Omental fat pad (tissue), 4 donors: ENCODE measurements around the gene MYO15B. TPM values are rescaled to one million over a fixed set of nuclear protein-coding genes. Genes with fewer than 3 reads are reported as not detected.

ENCODE experiments used
- ATAC-seq: fragments of 150-250 bp; one replicate; pipeline ENCODE4 v1.9.1; 2016; ENCODE audit warnings: mild to moderate bottlenecking, moderate library complexity; ENCODE audit not compliant: low FRiP score
- DNase-seq: peaks from one replicate; pipeline ENCODE4 v3.0.0-alpha.2; 2019; ENCODE audit warnings: low spot score
- total RNA-seq, 4 donors: library from RNA; depleted of rRNA; stranded (reverse); fragments of >200 nt; gene quantifications; one replicate each; pipeline ENCODE4 v1.1.0, GENCODE V29; 2016
- TF ChIP-seq, protein P1 (sequence below), 3 donors: fragments of 450-650 bp; IDR thresholded peaks; one replicate each; pipeline ENCODE4 v1.5.1; 2016 to 2017; ENCODE audit warnings: antibody characterized with exemption in 3 of 3, mild to moderate bottlenecking in 3 of 3, moderate library complexity in 2 of 3

MYO15B gene
- total RNA-seq, 4 donors from 2014 or later: 58.4 to 187 (median 74.3) TPM

DNA sequence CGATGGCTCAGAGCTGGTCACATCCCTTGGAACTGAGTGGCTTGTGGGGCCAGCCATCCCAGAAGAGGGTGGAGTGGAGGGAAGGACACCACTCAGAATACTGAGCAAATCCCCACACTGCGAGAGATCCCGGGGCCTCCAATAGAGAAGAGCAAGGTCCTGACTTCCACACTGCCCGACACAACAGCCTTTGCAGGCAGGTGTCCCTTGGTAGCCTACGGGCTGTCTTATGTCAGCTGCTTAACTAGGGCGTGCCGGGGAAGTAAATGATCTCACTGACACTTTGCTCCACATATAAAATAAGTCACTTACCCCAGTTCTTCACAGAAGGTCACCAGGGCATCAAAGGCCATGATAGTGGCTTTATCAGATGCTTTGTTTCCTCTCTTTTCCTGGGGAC is 63.3 kb downstream of the MYO15B start:
- DNase-seq (no peak), ATAC-seq (no peak)
- TF ChIP-seq, protein P1, sequence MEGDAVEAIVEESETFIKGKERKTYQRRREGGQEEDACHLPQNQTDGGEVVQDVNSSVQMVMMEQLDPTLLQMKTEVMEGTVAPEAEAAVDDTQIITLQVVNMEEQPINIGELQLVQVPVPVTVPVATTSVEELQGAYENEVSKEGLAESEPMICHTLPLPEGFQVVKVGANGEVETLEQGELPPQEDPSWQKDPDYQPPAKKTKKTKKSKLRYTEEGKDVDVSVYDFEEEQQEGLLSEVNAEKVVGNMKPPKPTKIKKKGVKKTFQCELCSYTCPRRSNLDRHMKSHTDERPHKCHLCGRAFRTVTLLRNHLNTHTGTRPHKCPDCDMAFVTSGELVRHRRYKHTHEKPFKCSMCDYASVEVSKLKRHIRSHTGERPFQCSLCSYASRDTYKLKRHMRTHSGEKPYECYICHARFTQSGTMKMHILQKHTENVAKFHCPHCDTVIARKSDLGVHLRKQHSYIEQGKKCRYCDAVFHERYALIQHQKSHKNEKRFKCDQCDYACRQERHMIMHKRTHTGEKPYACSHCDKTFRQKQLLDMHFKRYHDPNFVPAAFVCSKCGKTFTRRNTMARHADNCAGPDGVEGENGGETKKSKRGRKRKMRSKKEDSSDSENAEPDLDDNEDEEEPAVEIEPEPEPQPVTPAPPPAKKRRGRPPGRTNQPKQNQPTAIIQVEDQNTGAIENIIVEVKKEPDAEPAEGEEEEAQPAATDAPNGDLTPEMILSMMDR (IDR thresholded peaks at IDR 0.05): no peak

DNA sequence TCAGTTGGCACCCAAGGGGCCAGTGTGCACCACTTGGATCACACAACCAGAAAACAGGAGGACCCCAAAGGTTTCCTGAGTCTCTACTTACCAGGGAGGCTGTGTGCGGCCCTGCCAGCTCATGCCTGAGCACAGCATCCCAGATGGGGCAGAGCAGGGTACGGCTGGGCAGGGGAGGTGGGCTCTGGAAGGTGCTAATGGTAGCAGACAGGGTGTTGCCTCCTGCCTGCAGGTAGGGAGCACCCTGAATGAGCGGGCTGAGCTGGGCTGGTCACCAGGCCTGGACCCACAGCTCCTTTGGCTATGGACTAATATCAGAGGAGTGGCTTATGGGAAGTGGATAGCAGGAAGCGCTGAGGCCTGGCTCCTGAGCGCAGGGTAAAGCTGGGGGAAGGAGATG is 64.7 kb downstream of the MYO15B start:
- TF ChIP-seq, protein P1 (IDR thresholded peaks at IDR 0.05): no peak
- no peak for DNase-seq
- ATAC-seq: no peak

DNA sequence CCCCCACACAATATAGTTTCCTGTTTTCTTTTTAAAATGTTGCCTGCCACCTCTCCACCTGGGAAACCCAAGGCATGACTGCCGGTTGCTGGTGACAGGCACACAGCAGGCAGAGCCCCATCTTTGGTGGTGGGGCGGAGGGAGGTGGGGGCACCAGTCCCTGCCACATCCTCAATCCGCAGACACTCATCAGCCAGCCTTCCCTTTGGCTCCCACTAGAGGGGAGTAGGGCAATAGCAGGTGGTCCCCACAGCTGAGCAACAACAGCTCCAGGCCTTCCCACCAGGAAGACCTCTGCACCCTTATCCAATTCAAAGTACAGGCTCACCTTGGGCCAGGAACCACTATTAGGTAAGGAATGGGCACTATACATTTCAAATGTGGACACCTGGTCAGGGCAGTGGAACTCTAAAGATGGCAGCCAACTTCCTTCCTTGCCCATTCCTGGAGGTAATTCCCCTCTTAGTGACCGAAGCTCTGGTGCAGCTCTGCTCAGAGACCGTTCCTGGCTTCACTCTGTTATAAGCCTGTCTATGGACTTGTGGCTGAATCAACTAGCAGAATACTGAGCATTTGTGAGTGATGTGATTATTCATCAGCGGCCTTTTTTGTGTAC is 65.4 kb downstream of the MYO15B start:
- no peak for ATAC-seq
- no peak for DNase-seq
- TF ChIP-seq, protein P1 (IDR thresholded peaks at IDR 0.05): no peak

DNA sequence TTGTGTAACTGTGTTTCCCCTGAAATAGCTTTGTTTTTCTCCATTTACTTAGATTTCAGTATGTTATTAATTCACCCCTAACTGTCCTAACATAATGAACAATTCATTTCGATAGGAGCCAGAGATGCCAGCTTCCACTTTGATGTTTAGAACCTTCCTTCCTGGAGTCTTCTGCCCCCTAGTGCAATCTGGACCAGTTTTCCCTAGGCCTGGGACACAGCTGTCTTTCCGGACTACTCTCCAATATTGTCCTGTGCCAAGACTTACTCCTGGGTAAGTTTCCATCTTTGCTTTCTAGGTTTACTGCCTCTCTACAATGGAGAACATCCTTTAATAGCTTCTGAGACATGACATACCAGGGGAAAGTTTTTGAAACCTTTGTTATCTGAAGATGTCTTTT is 66.6 kb downstream of the MYO15B start:
- TF ChIP-seq, protein P1 (IDR thresholded peaks at IDR 0.05): no peak
- DNase-seq (no peak), ATAC-seq (no peak)

DNA sequence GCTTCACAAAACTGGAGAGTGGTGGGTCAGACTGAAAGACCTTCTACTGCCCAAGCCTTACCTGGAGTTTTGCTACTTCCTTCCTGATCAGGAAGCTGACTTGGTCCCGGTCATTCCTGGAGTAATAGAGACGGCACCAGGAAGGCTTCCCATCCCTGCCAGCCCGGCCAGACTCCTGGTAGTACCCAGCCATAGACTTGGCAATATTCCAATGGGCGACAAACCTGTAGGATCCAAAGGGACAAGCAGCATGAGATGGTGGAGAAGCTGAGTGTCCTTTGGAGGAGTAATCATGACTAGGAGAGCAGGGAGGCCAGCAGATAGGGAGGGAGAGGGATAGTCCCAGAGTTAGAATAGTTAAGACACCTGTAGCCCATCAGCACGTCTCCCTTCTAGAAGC is 70.6 kb downstream of the MYO15B start:
- ATAC-seq: no peak
- TF ChIP-seq, protein P1 (IDR thresholded peaks at IDR 0.05): no peak
- no peak for DNase-seq

DNA sequence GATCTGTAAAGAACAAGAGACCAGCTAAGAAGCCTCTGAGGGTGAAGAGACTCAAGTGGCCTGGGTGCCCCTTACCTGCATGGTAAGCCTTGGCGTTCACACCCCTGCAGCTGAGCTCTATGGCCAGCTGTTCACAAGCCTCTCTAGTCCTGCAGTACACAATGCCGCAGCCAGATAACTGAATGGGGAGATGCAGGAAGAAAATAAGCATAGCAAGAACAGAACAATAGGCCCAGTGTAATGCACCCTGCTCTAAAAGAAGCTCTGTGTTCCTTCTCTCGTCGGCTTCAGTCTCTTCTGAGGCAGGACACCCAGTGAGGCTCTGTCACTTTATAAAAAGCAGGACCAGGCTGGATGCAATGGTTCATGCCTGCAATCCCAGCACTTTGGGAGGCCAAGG is 73.9 kb downstream of the MYO15B start:
- TF ChIP-seq, protein P1 (IDR thresholded peaks at IDR 0.05): no peak
- ATAC-seq (no peak), DNase-seq (no peak)

DNA sequence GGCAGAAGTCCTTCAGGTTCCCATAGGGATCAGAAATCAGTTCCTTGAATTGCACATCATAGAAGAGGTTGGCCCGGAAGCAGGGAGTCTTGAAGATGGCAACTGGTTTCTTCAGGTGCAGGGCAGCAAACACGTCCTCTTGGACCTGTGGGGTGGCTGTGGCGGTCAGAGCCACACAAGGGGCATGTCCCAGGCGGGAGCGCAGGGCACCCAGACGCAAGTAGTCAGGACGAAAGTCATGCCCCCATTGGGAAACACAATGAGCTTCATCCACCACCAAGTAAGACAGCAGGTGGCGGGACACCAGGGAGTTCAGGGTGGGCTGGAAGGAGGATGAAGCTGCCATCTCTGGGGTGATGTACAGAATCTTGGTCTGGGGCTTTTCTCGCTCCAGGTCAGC is 74.9 kb downstream of the MYO15B start:
- DNase-seq (no peak), ATAC-seq (no peak)
- TF ChIP-seq, protein P1 (IDR thresholded peaks at IDR 0.05): no peak
